ENCODE results near the gene NRG3.

- TF ChIP-seq ISL1 (CRISPR knock-in tag; IDR thresholded peaks at IDR 0.05) (no peak), ZNF8 (CRISPR knock-in tag; IDR thresholded peaks at IDR 0.05) (no peak), CSDC2 (CRISPR knock-in tag; IDR thresholded peaks at IDR 0.05) (no peak), RARB (CRISPR knock-in tag; IDR thresholded peaks at IDR 0.05) (no peak), ZNF565 (CRISPR knock-in tag; conservative IDR thresholded peaks at IDR 0.05; ENCODE audit: low read depth) (no peak), TSHZ2 (CRISPR knock-in tag; IDR thresholded peaks at IDR 0.05) (no peak), PATZ1 (CRISPR knock-in tag; IDR thresholded peaks at IDR 0.05; ENCODE audit: borderline replicate concordance) (no peak)
These were observed 1013.9 kb downstream of the NRG3 start for GRCh38 chr10:82888809-82889455.
